ENCODE data around the gene SKAP2.

Gene SKAP2

GRCh38 chr7:26779978-26780595, 84.3 kb downstream of the SKAP2 start:
- in situ Hi-C loops (cut with MboI; ENCODE audit: low sequenced_read_pairs), result no loop called here

DNA sequence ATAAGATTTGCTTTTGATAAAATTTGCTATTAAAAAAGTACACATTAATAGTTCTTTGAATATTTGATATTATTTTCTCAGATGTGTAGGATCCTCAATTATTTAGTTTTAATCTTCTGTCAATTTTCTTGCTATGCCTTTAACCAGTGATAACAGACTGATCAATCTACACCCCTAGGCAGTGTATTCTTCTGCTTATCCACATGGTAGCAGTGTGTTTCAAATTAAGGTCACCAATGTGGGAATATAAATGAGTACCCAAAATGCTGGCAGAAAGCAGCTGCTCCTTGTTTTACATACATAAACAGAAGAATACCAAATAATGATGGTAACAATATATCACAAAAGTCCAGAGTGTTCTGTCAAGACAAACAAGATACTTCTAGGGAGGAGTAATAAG, 87.0 kb downstream of the SKAP2 start:
- in situ Hi-C loops (cut with MboI; ENCODE audit: low sequenced_read_pairs), result no loop called here

GRCh38 chr7:26760501-26760900, 103.9 kb downstream of the SKAP2 start:
- in situ Hi-C loops (cut with MboI; ENCODE audit: low sequenced_read_pairs), result no loop called here

DNA sequence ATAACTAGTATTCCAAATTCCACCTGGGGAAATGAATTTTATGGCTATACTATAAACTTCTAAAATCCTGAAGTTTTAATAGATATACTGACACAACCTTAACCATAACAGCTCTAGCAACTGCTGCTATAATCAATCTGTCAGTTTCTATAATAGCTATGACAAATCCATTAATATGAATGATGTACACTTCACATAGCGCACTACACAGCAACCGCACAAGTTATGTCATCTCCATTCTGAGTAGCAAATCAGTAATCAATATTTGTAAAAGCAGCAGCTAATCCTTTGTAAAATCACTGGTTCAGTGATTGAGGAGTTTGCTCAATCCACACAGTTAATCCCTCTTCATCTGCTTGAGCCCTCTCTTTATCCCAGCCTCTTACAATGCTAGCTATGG, 105.3 kb downstream of the SKAP2 start:
- in situ Hi-C loops (cut with MboI; ENCODE audit: low sequenced_read_pairs), result no loop called here

GRCh38 chr7:26743205-26743604, 121.2 kb downstream of the SKAP2 start:
- in situ Hi-C loops (cut with MboI; ENCODE audit: low sequenced_read_pairs), result no loop called here

GRCh38 chr7:26735976-26736600, 128.3 kb downstream of the SKAP2 start:
- in situ Hi-C loops (cut with MboI; ENCODE audit: low sequenced_read_pairs), result no loop called here

DNA sequence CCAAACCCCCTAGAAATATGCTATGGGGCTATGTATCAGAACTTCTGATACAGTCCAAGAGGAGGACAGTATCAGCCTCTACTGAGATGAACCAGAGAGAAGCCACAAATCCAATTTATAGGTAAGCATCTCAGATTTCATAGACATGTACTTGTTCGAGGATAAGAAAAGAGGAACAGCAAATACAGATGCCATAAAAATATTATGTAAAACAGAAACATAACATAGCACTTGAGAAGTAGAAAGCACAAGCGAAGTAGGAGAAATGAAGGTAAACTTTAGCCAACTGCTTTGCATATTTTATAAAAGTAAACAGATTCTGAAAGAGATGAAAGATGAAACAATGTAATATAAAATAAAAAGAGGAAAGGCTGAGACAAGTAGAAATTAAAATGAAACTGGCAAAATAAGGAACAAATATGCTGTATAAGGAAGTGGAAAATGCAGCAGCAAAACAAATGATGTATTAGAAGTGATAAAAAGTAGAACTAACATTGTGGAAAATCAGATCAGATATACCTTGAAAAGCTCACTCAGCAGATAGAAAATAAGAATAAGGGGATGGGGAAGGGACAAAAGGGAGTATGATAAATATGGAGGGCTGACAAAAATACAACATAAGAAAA, 135.1 kb downstream of the SKAP2 start:
- in situ Hi-C loops (cut with MboI; ENCODE audit: low sequenced_read_pairs), result no loop called here

DNA sequence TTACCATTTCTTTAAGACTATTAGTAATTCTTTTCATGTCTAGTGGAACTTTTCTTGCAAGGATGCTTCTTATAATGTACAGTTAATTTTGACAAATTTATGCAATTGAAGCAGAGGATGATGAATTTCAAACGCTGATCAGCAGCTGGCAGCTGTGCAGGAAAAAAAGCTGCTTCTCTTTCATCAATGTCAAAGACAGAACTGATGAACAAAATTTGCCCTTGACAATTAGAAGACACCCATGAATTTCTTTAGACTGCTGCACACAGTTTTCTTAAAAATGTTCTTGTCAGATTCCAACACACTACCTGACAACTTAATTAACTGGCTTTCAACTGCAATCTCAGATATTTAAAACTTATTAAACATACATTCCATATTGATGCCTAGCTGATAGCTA, 138.3 kb downstream of the SKAP2 start:
- in situ Hi-C loops (cut with MboI; ENCODE audit: low sequenced_read_pairs), result no loop called here

- in situ Hi-C loops (cut with MboI; ENCODE audit: low sequenced_read_pairs), result no loop called here
Observed at GRCh38 chr7:26724795-26725194, 139.6 kb downstream of the SKAP2 start.

GRCh38 chr7:26723129-26723528, 141.3 kb downstream of the SKAP2 start:
- in situ Hi-C loops (cut with MboI; ENCODE audit: low sequenced_read_pairs), result no loop called here

GRCh38 chr7:26721450-26721849, 142.9 kb downstream of the SKAP2 start:
- in situ Hi-C loops (cut with MboI; ENCODE audit: low sequenced_read_pairs), result no loop called here

DNA sequence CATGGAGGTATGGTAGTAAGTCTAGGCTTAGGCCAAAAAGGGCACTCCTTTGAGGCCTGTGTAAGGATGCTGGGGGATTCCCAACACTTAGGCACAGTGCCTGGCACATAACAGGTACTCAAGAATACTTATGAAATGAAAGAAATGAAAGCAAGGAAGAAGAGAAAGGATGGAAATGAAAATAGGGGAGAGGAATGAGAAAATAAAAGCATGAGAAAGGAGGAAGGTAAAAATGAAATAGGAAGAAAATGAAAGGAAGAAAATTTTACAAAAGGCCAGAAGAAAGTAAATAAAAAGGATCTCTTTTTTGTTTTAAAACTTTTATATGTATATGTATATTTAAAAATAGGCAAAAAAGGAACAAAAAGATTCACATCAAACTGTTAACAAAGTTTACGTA, 146.3 kb downstream of the SKAP2 start:
- in situ Hi-C loops (cut with MboI; ENCODE audit: low sequenced_read_pairs), result no loop called here

DNA sequence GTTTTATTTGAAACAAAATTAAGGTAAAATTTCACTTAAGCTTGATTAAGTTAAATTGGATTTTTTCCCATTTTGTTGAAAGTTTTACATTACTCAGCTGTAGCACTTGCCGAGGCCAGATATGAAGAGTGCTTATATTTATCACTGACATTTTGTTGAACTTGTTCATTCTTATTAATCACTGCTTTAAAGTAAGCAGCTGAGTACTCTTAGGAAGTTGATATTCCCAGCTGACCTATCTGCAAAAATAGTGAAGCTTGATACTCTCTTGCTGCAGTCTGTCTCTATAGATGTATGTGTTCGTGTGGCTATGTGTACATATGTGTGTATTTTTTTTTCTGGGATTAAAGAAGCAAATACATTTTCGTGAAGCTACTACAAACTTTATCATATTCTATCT, 150.0 kb downstream of the SKAP2 start:
- in situ Hi-C loops (cut with MboI; ENCODE audit: low sequenced_read_pairs), result no loop called here

DNA sequence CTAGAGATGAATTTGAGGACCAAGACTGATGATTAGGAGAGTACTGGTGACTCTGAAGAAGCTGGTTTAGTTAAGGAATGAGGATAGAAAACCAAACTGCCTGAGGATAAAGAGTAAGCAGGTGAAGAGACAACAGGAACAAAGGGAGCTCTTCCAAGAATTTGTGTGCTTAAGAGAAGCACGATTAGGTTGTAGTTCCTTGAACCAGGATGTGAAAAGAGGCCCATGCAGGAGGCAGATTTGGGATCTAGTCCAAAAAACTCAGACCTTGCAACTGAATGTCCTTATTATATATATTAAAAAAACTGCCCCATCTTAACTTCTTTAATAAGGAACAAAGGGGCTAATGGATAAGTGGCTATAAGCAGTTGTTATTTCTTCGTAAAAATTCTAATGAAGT, 150.4 kb downstream of the SKAP2 start:
- in situ Hi-C loops (cut with MboI; ENCODE audit: low sequenced_read_pairs), result no loop called here

DNA sequence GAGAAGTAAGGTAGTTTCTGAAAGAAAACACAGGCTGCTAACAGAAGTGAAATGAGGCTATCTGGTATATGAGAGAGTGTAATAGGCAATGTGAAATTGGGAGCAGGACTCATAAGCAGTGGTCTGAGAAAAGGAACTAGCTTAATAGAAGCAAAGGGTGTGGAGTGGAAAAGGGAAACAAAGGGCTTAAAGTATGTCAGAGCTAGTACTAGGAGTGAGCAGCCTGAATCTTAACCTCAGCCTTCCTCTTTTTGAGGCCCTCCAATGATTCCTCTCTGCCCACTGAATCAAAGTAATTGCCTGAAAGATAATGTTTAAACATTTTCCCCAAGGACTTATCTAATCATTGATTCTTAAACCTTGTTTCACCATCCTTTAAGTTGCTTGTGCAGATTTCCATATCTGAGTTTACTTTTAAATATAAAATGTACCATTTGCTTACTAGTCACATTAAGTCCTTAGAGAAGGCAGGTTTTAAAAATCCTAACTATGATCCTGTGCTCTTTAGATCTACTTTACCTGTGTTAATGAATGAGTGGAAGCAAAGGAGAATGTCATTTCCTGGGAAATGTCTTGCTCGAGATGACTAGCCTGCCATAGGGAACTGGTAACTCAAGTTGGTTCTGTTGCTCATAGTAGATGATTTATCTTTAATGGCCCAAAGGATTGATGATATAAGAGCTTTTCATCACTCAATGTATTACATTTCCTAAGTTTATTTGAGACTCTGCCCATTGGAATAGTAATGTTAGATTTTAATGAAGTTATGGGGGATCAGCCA, 155.0 kb downstream of the SKAP2 start:
- in situ Hi-C loops (cut with MboI; ENCODE audit: low sequenced_read_pairs), result no loop called here

- in situ Hi-C loops (cut with MboI; ENCODE audit: low sequenced_read_pairs), result no loop called here
Observed at GRCh38 chr7:26705567-26705966, 158.8 kb downstream of the SKAP2 start.

- in situ Hi-C loops (cut with MboI; ENCODE audit: low sequenced_read_pairs), result no loop called here
Observed at GRCh38 chr7:26704786-26705185, 159.6 kb downstream of the SKAP2 start.

GRCh38 chr7:26704036-26704435, 160.4 kb downstream of the SKAP2 start:
- in situ Hi-C loops (cut with MboI; ENCODE audit: low sequenced_read_pairs), result no loop called here

- in situ Hi-C loops (cut with MboI; ENCODE audit: low sequenced_read_pairs), result no loop called here
Observed at GRCh38 chr7:26700893-26701292, 163.5 kb downstream of the SKAP2 start.

- in situ Hi-C loops (cut with MboI; ENCODE audit: low sequenced_read_pairs), result no loop called here
Observed at GRCh38 chr7:26700386-26700785, 164.0 kb downstream of the SKAP2 start.

GRCh38 chr7:26699766-26700165, 164.6 kb downstream of the SKAP2 start:
- in situ Hi-C loops (cut with MboI; ENCODE audit: low sequenced_read_pairs), result no loop called here

GRCh38 chr7:26698806-26699205, 165.6 kb downstream of the SKAP2 start:
- in situ Hi-C loops (cut with MboI; ENCODE audit: low sequenced_read_pairs), result no loop called here

All from HL-60/S4 treated with retinoic acid at 250 ng/mL for 4 days and 3 days (cell line).